Stimulated activated CD4-positive, alpha-beta T cell treated with anti-CD3 and anti-CD28 coated beads, TNF-alpha, amount 100 ng/mL, for 48 hours (primary cell): ENCODE measurements around the gene IFNL3.
A peak's percentile ranks its signal among the peaks of the same experiment; 100 is the strongest.
"Not testable (repeated sequence)": the region's sequence is repeated elsewhere in the genome, so short reads cannot be mapped to it uniquely, and the experiment has no call there.

Experiments
- DNase-seq, 3 donors: peaks; one replicate each; pipeline ENCODE4 v3.0.0-alpha.2; 2020; ENCODE audit warnings: low read depth in 3 of 3

Gene IFNL3

DNA sequence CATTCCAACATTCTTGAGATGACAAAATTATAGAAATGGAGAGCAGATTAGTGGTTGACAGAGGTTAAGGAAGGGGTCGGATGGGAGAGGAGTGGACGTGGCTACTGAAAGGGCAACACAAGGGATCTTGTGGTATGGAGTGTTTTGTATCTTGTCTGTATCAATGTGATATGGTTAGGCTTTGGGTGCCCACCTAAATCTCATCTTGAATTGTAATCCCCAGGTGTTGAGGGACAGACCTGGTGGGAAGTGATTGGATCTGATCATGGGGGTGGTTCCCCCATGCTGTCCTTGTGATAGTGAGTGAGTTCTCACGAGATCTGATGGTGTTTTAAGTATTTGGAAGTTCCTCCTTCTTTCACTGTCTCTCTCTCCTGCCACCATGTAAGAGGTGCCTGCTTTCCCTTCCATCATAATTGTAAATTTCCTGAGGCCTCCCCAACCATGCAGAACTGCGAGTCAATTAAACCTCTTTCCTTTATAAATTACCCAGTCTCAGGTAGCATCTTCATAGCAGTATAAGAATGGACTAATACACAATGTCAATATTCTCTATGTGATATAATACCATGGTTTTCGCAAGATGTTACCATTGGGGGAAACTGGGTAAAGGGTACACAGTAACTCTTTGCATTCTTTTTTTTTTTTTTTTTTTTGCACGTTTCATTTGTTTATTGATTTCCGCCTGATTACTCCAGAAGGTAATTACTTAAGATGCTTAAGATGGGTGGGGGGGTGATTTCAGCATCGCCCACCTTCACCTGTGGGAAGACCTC lies 8.8 kb upstream of the IFNL3 start:
- no peak for DNase-seq

- DNase-seq = no peak
Observed at GRCh38 chr19:39252458-39252857, 7.7 kb upstream of the IFNL3 start.

- no peak for DNase-seq
Observed at GRCh38 chr19:39251846-39252245, 7.0 kb upstream of the IFNL3 start.

DNA sequence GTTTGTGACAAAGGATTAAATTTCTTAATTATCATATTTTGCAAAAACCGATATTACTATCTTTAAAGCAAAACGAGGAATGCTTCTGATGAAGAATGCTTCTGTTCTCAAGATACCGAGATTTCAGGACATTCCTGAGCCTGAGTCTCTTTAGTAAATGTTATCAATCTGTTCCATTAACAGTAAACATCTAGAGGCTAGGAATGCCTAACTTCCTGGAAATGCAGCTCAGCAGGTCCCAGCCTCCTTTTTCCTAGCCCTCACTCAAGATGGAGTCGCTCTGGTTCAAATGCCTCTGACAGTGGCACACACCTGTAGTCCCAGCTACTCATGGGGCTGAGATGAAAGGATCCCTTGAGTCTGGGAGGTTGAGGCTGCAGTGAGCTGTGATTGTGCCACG lies 6.3 kb upstream of the IFNL3 start:
- DNase-seq = no peak

GRCh38 chr19:39248806-39249205 lies 4.0 kb upstream of the IFNL3 start, which contains the start of gene IFNL4:
IFNL4 (minus strand) TSS chr19:39248856.
- no peak for DNase-seq

DNA sequence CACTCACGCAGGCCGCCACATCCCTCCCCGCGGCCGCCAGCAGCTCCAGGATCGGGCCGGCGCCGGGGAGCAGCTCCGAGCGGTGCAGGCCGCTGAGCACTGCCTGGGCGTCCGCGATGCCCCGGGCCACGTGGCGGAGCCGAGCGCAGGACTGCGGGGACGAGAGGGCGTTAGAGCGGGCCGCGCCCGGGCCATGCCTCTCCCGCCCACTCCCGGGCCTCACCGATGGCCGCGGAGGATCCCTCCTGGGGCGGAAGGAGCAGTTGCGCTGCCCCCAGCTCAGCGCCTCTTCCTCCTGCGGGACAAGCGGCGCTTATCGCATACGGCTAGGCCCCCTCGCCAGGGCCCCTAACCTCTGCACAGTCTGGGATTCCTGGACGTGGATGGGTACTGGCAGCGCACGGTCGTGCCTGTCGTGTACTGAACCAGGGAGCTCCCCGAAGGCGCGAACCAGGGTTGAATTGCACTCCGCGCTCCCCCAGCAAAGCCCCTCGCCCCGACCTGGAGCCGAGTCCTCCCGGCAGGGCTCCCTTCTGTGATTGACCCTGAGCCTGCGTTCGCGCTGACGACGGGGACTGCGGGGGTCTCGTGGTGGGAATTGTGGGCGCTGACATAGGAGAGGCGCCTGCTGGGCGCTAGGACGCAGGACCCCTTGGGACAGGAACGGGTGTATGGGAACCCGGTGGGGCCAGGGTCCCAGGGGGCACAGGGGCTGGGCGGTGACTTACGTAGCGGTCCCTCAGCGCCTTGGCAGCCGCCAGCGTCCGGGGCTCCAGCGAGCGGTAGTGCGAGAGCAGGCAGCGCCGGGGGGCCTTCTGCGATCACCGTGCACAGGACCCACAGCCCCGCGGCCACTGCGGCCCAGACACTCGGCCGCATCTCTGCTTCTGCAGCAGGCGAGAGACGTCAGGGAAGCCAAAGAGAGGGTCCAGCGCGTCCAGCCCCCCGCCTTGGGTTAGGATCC lies 3.2 kb upstream of the IFNL3 start:
- no peak for DNase-seq

GRCh38 chr19:39246951-39247669 lies 2.3 kb upstream of the IFNL3 start:
- DNase-seq = peak in 1 of 3 donors; percentile 35

DNA sequence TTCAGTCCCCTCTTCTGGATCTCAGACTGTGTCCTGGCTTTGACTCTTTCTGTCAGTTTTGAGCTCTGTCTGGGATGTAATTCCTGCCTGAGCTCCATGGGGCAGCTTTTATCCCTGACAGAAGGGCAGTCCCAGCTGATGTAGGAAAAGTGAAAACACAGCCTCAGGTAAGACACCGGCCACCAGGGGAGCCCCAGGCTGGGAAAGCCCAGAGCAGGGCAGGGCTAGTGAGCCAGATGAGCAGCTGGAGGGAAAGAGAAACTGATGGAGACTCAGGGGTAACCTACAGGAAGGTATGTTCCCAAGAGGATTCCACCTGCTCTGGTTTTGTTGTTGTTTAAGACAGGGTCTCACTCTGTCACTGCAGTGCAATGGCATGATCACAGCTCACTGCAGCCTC lies 360 bp upstream of the IFNL3 start:
- DNase-seq = not testable (repeated sequence)

- DNase-seq = not testable (repeated sequence)
Observed at GRCh38 chr19:39243741-39244140, 1.1 kb downstream of the IFNL3 start.

DNA sequence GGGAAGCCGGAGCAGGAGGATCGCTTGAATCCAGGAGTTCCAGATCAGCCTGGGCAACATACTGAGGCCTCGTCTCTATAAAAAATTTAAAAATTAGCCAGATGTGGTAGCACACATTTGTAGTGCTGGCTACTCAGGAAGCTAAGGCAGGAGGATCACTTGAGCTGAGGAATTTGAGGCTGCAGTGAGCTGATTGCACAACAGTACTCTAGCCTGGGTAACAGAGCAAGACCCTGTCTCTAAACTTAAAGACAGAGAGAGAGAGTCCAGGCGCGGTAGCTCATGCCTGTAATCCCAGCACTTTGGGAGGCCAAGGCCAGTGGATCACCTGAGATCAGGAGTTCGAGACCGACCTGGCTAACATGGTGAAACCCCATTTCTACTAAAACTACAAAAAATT lies 4.4 kb downstream of the IFNL3 start:
- no peak for DNase-seq

- no peak for DNase-seq
Observed at GRCh38 chr19:39238944-39239343, 5.9 kb downstream of the IFNL3 start.

DNA sequence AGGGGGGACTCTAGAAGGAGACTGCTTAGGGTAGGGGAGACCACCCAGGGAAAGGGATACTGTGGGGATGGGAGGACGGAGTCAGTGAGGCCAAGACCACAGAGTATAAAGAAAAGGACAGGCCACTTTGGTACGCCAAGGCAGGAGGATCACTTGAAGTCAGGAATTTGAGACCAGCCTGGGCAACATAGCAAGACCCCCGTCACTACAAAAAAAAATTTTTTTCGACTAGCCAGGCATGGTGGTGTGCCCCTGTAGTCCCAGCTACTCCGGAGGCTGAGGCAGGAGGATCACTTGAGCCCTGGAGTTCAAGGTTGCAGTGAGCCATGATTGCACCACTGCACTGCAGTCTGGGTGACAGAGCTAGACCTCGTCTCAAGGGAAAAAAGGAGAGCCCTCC lies 6.6 kb downstream of the IFNL3 start:
- no peak for DNase-seq

DNA sequence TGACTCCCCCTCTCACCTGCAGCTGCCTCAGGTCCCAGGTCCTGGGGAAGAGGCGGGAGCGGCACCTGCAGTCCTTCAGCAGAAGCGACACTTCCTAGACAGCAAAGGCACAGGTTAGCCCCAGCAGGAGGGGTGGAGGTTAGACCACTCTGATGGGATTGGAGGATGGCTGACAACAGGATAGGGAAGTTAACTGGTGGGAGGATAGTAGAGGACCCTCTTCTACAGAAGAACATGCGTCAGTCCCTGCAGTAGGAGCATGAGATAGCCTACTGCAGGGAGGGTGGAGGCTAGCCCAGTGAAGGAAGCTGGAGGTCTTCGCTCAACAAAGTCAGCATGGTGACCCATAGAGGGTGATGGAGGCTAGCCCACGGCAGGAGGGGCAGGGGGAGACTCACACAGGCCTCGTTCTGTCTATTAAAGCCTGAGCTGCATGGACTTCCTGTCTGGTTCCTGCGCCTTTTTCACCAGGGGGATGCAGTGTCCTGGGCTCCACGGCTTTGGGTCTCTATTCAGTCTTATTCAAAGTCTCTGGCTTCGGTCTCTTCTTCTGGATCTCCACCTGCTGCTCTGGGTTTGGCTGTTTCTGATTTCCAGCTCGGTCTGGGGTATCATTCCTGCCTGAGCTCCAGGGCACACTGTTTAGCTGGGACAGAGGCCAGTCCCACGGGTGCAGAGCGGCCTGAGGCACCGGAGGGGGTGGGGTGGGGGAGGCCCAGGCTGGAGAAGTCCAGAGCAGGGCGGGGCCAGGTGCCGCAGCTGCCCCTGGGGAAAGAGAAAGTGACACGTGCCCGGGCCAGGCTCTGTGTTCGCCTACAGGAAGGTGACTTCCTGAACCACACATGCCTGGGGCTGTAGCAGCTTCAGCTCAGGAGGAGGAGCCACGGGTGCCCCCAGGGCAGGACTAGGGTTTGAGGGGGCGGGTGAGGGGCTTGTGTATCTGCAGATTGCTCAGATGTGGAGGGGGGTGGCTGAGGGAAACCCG lies 7.3 kb downstream of the IFNL3 start:
- peak in 1 of 3 donors; percentile 18 for DNase-seq

GRCh38 chr19:39236527-39236926 lies 8.3 kb downstream of the IFNL3 start:
- no peak for DNase-seq

DNA sequence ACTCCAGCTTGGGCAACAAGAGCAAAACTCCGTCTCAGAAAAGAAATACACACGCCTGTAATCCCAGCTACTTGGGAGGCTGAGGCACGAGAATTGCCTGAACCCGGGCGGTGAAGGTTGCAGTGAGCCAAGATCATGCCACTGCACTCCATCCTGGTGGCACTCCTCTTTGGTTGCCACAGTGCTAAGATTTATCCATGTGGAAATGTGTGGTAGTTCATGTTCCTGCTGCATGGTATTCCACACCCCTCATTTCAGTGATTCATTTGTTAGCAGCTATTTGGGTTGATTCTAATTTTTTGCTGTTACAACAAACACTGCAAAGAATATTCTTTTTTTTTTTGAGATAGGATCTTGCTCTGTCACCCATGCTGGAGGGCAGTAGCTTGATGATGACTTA lies 12.1 kb downstream of the IFNL3 start:
- DNase-seq = no peak

GRCh38 chr19:39230096-39230764 lies 14.6 kb downstream of the IFNL3 start:
- no peak for DNase-seq

GRCh38 chr19:39224910-39225309 lies 19.9 kb downstream of the IFNL3 start:
- no peak for DNase-seq

DNA sequence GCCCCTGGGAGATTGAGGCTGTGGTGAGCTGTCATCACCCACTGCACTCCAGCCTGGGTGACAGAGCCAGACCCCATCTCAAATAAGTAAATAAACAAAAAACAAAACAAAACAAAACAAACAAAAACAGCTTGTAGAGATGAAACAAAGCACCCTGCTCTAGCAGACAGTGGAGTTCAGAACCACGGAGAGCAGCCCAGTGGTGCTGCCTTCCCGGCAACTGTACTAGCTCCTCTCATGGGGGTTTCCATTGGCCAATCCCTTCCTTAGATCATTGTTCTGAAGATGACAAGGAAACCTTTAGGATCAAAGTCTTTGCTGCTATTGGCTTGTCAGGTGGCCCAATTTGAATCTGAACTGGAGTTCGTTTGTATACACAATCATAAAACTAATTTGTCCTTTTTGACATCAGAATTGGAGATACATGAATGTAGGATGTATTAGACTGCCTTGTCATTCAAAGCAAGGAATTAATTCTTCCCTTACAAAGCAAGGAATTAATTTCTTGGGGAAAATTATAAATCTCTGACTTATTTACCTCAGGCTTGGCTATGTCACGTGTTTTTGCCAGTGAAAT lies 21.0 kb downstream of the IFNL3 start:
- DNase-seq = no peak

- DNase-seq = not testable (repeated sequence)
Observed at GRCh38 chr19:39219108-39219507, 25.7 kb downstream of the IFNL3 start.
